Peyer's patch (tissue), 4 donors: ENCODE measurements around the gene NFYA.

Experiments used
- POLR2A ChIP-seq, 2 donors: fragments of 450-650 bp; IDR thresholded peaks; one replicate each; pipeline ENCODE4 v1.5.1; 2017; ENCODE audit warnings: antibody characterized with exemption in 2 of 2, mild to moderate bottlenecking in 2 of 2, moderate library complexity in 2 of 2
- TF ChIP-seq, protein P1 (sequence below), 6 experiments: fragments of 450-650 bp in 4 of 6; fragments of 200-600 bp in 2 of 6; sonication (generic) in 1 of 6; IDR thresholded peaks; one replicate each; pipeline ENCODE4 v1.5.1; 2017 to 2019; ENCODE audit warnings: antibody characterized with exemption in 6 of 6, mild to moderate bottlenecking in 3 of 6, moderate library complexity in 1 of 6

DNA sequence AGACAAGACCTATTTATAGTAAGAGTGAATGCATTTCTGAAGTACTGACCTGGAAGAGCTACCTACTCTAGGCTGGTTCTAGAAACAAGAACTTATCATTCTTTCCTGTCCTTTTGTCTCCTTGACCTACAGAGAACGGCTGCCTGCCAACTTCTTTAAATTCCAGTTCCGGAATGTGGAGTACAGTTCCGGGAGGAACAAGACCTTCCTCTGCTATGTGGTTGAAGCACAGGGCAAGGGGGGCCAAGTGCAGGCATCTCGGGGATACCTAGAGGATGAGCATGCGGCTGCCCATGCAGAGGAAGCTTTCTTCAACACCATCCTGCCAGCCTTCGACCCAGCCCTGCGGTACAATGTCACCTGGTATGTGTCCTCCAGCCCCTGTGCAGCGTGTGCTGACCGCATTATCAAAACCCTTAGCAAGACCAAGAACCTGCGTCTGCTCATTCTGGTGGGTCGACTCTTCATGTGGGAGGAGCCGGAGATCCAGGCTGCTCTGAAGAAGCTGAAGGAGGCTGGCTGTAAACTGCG lies 11.5 kb upstream of the NFYA start:
- TF ChIP-seq, protein P1, sequence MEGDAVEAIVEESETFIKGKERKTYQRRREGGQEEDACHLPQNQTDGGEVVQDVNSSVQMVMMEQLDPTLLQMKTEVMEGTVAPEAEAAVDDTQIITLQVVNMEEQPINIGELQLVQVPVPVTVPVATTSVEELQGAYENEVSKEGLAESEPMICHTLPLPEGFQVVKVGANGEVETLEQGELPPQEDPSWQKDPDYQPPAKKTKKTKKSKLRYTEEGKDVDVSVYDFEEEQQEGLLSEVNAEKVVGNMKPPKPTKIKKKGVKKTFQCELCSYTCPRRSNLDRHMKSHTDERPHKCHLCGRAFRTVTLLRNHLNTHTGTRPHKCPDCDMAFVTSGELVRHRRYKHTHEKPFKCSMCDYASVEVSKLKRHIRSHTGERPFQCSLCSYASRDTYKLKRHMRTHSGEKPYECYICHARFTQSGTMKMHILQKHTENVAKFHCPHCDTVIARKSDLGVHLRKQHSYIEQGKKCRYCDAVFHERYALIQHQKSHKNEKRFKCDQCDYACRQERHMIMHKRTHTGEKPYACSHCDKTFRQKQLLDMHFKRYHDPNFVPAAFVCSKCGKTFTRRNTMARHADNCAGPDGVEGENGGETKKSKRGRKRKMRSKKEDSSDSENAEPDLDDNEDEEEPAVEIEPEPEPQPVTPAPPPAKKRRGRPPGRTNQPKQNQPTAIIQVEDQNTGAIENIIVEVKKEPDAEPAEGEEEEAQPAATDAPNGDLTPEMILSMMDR (IDR thresholded peaks at IDR 0.05) = no peak
- TF ChIP-seq POLR2A (IDR thresholded peaks at IDR 0.05) = no peak
